ENCODE data around the gene NAALADL2.

NAALADL2 gene

DNA sequence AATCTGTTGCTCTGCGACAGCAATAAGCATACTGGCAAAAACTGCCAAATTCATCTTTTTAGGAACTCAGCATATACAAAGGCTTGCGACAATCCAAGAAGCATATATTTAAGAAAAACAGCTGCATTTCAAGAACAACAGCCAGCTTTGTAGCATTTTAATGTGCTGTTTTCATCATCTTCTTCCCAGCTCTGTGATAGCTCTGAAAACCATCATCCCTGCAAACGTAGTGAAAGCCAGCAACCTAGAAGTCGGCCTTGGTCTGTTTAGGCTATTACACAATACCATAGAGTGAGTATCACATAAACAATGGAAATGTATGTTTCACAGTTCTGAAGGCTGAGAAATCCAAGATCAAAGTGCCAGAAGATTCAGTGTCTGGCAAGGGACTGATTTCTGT is 187.5 kb downstream of the NAALADL2 start:
- no peak overlapping the region for H3K9ac ChIP-seq (ENCODE audit: low read depth, low read length)

DNA sequence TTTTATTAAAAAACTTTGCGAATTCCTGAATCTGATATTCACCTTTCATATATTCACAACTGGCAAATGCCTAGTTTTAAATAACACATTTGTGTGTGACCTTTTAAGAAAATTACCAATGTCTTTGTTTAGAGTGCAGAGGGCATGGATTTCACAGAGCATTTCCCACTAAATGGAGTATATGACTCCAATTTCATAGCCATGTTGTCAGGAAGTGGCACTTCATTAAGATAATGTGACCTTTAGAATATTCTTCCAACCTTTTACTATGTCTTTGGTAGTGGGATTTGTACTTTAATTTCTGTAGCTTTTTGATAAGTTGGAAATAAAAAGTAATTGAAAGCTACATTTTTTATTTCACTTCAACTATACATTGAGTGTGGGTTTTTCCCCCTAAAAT is 188.7 kb downstream of the NAALADL2 start:
- H3K27ac ChIP-seq (ENCODE audit: low read length): no peak overlapping the region
- DNase-seq: no peak
- H3K9ac ChIP-seq (ENCODE audit: low read depth, low read length): no peak overlapping the region
- H3K4me1 ChIP-seq (ENCODE audit: insufficient read depth, low read length): no peaks in the 10 kb centered on the region
- H3K79me2 ChIP-seq (ENCODE audit: insufficient read depth, low read length): no peaks in the 10 kb centered on the region
- no peak overlapping the region for H2AFZ ChIP-seq (ENCODE audit: low read depth, low read length)
- no peak overlapping the region for H3K4me2 ChIP-seq (ENCODE audit: insufficient read depth, low read length)
- no peaks in the 10 kb centered on the region for H3K36me3 ChIP-seq (ENCODE audit: insufficient read depth, low read length)
- H3K4me3 ChIP-seq (ENCODE audit: low read depth in 1 of 2, low read length in 2 of 2): no peak overlapping the region
- no peaks in the 10 kb centered on the region for H4K20me1 ChIP-seq (ENCODE audit: insufficient read depth, low read length)
- TF ChIP-seq, protein P1, sequence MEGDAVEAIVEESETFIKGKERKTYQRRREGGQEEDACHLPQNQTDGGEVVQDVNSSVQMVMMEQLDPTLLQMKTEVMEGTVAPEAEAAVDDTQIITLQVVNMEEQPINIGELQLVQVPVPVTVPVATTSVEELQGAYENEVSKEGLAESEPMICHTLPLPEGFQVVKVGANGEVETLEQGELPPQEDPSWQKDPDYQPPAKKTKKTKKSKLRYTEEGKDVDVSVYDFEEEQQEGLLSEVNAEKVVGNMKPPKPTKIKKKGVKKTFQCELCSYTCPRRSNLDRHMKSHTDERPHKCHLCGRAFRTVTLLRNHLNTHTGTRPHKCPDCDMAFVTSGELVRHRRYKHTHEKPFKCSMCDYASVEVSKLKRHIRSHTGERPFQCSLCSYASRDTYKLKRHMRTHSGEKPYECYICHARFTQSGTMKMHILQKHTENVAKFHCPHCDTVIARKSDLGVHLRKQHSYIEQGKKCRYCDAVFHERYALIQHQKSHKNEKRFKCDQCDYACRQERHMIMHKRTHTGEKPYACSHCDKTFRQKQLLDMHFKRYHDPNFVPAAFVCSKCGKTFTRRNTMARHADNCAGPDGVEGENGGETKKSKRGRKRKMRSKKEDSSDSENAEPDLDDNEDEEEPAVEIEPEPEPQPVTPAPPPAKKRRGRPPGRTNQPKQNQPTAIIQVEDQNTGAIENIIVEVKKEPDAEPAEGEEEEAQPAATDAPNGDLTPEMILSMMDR (IDR thresholded peaks at IDR 0.05; ENCODE audit: borderline replicate concordance, extremely low read depth, low read length, poor library complexity, severe bottlenecking): no peak
- TF ChIP-seq EZH2 (IDR thresholded peaks at IDR 0.05; ENCODE audit: borderline replicate concordance, low read depth, low read length, severe bottlenecking): no peak
- ATAC-seq (ENCODE audit: insufficient read depth, low read depth): no peak
- no peaks in the 10 kb centered on the region for H3K27me3 ChIP-seq (ENCODE audit: insufficient read depth, low read length, poor library complexity)
- H3K9me3 ChIP-seq (ENCODE audit: insufficient read depth, low read length, severe bottlenecking): peaks cover 7% of the 10 kb centered on the region

More for the DNA sequence above, 187.5 kb downstream of the NAALADL2 start:
- H3K36me3 ChIP-seq (ENCODE audit: insufficient read depth, low read length): no peaks in the 10 kb centered on the region
- no peaks in the 10 kb centered on the region for H3K79me2 ChIP-seq (ENCODE audit: insufficient read depth, low read length)
- ATAC-seq (ENCODE audit: insufficient read depth, low read depth) (no peak), DNase-seq (no peak)
- peaks cover 4% of the 10 kb centered on the region for H3K9me3 ChIP-seq (ENCODE audit: insufficient read depth, low read length, severe bottlenecking)
- no peak for TF ChIP-seq EZH2 (IDR thresholded peaks at IDR 0.05; ENCODE audit: borderline replicate concordance, low read depth, low read length, severe bottlenecking)
- TF ChIP-seq, protein P1 (IDR thresholded peaks at IDR 0.05; ENCODE audit: borderline replicate concordance, extremely low read depth, low read length, poor library complexity, severe bottlenecking): no peak
- H3K4me3 ChIP-seq (ENCODE audit: low read depth in 1 of 2, low read length in 2 of 2): no peak overlapping the region
- no peak overlapping the region for H2AFZ ChIP-seq (ENCODE audit: low read depth, low read length)
- no peak overlapping the region for H3K4me2 ChIP-seq (ENCODE audit: insufficient read depth, low read length)
- no peak overlapping the region for H3K27ac ChIP-seq (ENCODE audit: low read length)
- no peaks in the 10 kb centered on the region for H3K4me1 ChIP-seq (ENCODE audit: insufficient read depth, low read length)
- no peaks in the 10 kb centered on the region for H3K27me3 ChIP-seq (ENCODE audit: insufficient read depth, low read length, poor library complexity)
- no peaks in the 10 kb centered on the region for H4K20me1 ChIP-seq (ENCODE audit: insufficient read depth, low read length)

DNA sequence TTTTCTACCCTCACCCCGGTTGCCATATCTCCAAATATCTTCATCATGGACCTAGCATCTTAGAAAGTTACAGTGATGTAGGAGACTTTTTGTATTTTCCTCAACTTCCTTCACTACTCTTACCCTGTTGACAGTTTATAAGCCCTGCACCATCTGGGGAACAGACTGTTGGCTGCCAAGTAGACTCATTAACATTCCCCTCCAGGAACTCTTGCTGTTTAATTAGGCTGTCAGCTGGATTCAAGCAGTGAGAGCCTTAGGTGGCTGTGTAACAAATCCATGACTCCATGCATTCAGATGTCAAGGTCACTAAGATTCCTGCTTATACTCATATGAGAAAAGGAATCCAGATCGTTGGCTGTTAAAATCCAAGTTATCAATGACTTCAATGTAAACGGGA is 198.3 kb downstream of the NAALADL2 start:
- Histone ChIP-seq H3K79me2 (ENCODE audit: insufficient read depth, low read length) (no peaks in the 10 kb centered on the region), H3K4me3 (ENCODE audit: low read depth in 1 of 2, low read length in 2 of 2) (no peak overlapping the region), H3K9ac (ENCODE audit: low read depth, low read length) (no peak overlapping the region), H3K4me2 (ENCODE audit: insufficient read depth, low read length) (no peak overlapping the region), H3K36me3 (ENCODE audit: insufficient read depth, low read length) (no peaks in the 10 kb centered on the region), H3K27ac (ENCODE audit: low read length) (no peak overlapping the region), H3K9me3 (ENCODE audit: insufficient read depth, low read length, severe bottlenecking) (no peaks in the 10 kb centered on the region), H2AFZ (ENCODE audit: low read depth, low read length) (no peak overlapping the region), H3K4me1 (ENCODE audit: insufficient read depth, low read length) (no peaks in the 10 kb centered on the region), H4K20me1 (ENCODE audit: insufficient read depth, low read length) (no peaks in the 10 kb centered on the region), H3K27me3 (ENCODE audit: insufficient read depth, low read length, poor library complexity) (no peaks in the 10 kb centered on the region)
- ATAC-seq (ENCODE audit: insufficient read depth, low read depth) (no peak), DNase-seq (no peak)
- no peak for TF ChIP-seq EZH2 (IDR thresholded peaks at IDR 0.05; ENCODE audit: borderline replicate concordance, low read depth, low read length, severe bottlenecking)
- TF ChIP-seq, protein P1 (IDR thresholded peaks at IDR 0.05; ENCODE audit: borderline replicate concordance, extremely low read depth, low read length, poor library complexity, severe bottlenecking): no peak

DNA sequence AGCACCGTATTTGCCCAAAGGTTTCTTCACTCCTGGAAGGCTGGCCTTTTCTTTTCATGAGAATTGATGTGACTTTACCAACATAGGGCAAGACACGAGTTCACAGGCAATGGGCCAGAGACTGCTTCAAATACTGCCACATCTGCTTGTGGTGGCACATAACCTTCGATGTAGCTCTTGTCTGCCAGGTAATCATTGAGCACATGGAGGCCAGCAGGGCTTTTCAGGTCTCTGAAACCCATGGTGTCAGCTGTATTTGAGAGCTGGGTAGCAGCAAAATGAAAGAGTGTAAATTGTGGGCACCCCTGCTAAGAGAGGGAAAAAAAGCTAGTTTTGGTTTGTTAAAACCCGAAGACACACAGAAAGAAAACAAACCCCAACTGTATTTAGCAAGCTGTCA is 200.7 kb downstream of the NAALADL2 start:
- H4K20me1 ChIP-seq (ENCODE audit: insufficient read depth, low read length): no peaks in the 10 kb centered on the region
- no peaks in the 10 kb centered on the region for H3K4me1 ChIP-seq (ENCODE audit: insufficient read depth, low read length)
- ATAC-seq (ENCODE audit: insufficient read depth, low read depth) (no peak), DNase-seq (no peak)
- H3K27me3 ChIP-seq (ENCODE audit: insufficient read depth, low read length, poor library complexity): no peaks in the 10 kb centered on the region
- no peak overlapping the region for H2AFZ ChIP-seq (ENCODE audit: low read depth, low read length)
- H3K79me2 ChIP-seq (ENCODE audit: insufficient read depth, low read length): no peaks in the 10 kb centered on the region
- no peak overlapping the region for H3K4me2 ChIP-seq (ENCODE audit: insufficient read depth, low read length)
- no peak overlapping the region for H3K9ac ChIP-seq (ENCODE audit: low read depth, low read length)
- H3K4me3 ChIP-seq (ENCODE audit: low read depth in 1 of 2, low read length in 2 of 2): no peak overlapping the region
- H3K27ac ChIP-seq (ENCODE audit: low read length): no peak overlapping the region
- TF ChIP-seq EZH2 (IDR thresholded peaks at IDR 0.05; ENCODE audit: borderline replicate concordance, low read depth, low read length, severe bottlenecking): no peak
- TF ChIP-seq, protein P1 (IDR thresholded peaks at IDR 0.05; ENCODE audit: borderline replicate concordance, extremely low read depth, low read length, poor library complexity, severe bottlenecking): no peak
- H3K9me3 ChIP-seq (ENCODE audit: insufficient read depth, low read length, severe bottlenecking): no peaks in the 10 kb centered on the region
- no peaks in the 10 kb centered on the region for H3K36me3 ChIP-seq (ENCODE audit: insufficient read depth, low read length)

All from DND-41 (cell line).